Right ventricle myocardium superior (tissue), 1 donor: ENCODE measurements around the gene RFTN1. TPM values are rescaled to one million over a fixed set of nuclear protein-coding genes. Genes with fewer than 3 reads are reported as not detected.
"Not testable (repeated sequence)": the region's sequence is repeated elsewhere in the genome, so short reads cannot be mapped to it uniquely, and the experiment has no call there.

ENCODE experiments used
- ATAC-seq: fragments of 200-7000 bp; cut with Tn5 transposase; one replicate; pipeline ENCODE4 v1.9.1; 2020; ENCODE audit warnings: mild to moderate bottlenecking; ENCODE audit not compliant: poor library complexity
- DNase-seq: peaks from one replicate; pipeline ENCODE4 v3.0.0-alpha.2; 2020
- intact Hi-C: fragments of 100-400 bp; cut with DNase I; formaldehyde crosslinking; loops from one replicate; pipeline ENCODE4 v1.11.2; 2022
- total RNA-seq: library from RNA; stranded (reverse); fragmentation: NEBNext Ultra II Directional; extraction: Animal tissue kit (Norgen Biotek cat#: 25700); gene quantifications from one replicate; pipeline ENCODE4 v1.2.1, GENCODE V29; 2021
- donor health status: DM: no; HTN: yes; CAD: no; lungs with severe emphysema.

RFTN1 gene
- total RNA-seq, 1 donor from 2014 or later = 25.8 TPM

- ATAC-seq = peak; percentile 12
Measured at GRCh38 chr3:16496408-16497222, 16.9 kb downstream of the RFTN1 start.

GRCh38 chr3:16496008-16496407, 17.5 kb downstream of the RFTN1 start:
- DNase-seq = no peak
- ATAC-seq = no peak
- intact Hi-C loops = no loop called here

More at GRCh38 chr3:16496408-16497222, 16.9 kb downstream of the RFTN1 start:
- intact Hi-C loops = no loop called here
- DNase-seq = no peak

DNA sequence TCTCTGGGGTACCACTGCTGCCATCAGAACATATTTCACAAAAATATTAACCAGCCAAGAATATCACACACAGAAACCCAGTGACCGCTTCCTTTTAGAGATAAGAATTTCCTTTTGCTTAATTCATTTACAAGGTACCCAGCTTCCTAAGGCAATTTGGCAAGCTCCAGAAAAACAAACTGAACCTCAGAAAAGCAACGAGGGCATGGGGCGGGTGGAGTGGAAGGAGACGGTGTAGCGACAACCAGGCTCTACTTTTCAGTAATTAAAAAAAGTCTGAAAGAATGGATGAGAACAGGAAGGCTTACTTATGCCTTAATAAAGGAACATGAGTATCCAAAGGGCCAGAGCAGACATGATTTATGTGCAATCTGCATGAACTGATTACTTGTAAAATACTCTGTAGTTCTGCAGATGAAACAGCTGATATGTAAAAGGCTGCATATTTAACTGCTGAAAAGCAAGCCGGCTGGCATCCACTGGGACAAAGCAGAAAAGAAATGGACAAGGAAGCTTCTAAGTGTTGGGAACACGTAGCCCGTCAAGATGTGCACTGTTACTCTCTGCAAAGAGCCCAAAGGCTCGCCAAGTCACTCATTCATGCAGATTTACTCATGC, 18.6 kb downstream of the RFTN1 start:
- no peak for ATAC-seq
- DNase-seq = no peak
- intact Hi-C loops = no loop called here

- intact Hi-C loops = no loop called here
- ATAC-seq = no peak
Measured at GRCh38 chr3:16494094-16494493, 19.4 kb downstream of the RFTN1 start.

DNA sequence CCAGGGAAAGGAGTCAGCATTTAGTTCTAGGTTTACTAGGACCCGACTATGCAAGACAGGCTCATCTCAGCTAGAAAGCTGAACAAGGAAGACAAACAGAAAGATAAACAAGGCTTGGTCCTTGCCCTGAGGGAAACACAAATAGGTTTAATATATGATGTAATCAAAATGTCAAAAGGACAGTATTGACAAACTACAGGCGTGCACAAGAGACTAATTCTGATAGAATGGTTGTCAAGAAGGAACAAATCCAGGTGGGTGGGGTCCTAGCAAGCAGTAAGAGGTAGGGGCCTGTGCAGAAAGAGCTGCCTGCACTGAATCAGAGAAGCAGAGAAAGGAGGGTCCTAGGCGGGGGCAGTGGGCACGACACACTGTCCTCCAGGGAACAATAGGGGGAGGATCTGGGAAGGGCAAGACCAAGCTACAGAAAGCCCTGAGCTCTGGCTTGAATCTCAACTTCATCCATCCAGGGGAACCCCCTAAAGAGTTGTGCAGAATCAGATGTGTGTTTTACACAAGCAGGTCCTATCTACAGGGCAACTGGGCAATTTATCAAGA, 23.4 kb downstream of the RFTN1 start:
- DNase-seq (no peak), ATAC-seq (no peak)
- intact Hi-C loops = no loop called here

More at GRCh38 chr3:16494094-16494493, 19.4 kb downstream of the RFTN1 start:
- DNase-seq = no peak

DNA sequence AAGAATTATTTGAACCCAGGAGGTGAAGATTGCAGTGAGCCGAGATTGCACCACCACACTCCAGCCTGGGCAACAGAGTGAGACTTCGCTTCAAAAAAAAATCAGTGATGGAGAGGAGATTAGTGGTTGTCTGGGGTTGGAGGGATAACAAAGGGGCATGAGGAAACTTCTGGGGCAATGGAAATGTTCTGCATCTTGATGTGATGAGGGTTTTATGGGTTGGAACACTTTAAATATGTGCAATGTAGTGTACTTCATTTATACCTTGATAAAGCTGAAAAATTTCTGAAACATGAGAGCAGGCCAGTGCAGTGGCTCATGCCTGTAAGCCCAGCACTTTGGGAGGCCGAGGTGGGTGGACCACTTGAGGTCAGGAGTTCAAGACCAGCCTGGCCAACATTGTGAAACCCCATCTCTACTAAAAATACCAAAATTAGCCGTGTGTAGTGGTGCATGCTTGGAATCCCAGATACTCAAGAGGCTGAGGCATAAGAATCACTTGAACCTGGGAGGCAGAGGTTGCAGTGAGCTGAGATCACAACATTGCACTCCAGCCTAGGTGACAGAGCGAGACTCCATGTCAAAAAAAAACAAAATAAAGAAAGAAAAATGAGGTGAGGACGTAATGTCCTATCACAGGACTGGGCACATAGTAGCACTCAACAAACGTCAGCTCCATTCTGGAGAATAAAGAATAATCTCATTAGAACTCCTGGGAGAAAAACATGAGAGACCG, 24.0 kb downstream of the RFTN1 start:
- intact Hi-C loops, ATAC-seq: not testable (repeated sequence)

GRCh38 chr3:16488637-16489036, 24.9 kb downstream of the RFTN1 start:
- ATAC-seq = no peak
- DNase-seq = no peak

More for the DNA sequence above, 24.0 kb downstream of the RFTN1 start:
- DNase-seq = not testable (repeated sequence)

DNA sequence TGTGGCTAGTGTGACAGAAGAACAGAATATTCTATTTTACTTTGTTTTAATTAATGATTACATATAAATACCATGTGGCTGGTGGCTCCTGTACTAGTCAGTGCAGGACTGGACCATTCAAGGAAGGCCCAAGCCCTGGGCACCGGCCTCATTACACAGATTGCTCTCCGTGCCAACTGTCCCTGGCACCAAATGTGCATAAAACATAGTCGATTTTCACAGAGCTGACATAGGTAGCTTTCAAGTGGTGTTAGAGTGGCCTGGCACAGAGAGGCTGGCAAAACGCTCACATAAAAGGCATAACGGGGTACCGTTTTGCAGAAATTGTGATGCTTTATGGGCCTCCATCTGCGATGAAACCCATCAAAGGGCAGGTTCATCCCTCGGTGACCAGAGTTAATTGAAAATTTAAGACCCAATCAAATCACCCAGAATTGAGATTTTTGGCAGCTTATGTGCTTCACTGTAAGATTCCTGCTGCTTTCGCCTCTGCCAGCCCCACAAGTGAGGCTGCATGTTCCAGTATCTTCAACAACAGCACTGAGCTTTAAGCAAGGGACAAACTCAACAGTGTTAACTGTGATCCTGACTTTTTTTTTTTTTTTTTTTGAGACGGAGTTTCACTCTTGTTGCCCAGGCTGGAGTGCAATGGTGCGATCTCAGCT, 25.9 kb downstream of the RFTN1 start:
- ATAC-seq (no peak), DNase-seq (no peak)
- intact Hi-C loops = no loop called here

More at GRCh38 chr3:16488637-16489036, 24.9 kb downstream of the RFTN1 start:
- intact Hi-C loops = no loop called here

- intact Hi-C loops = no loop called here
- no peak for ATAC-seq
- no peak for DNase-seq
Measured at GRCh38 chr3:16486951-16487480, 26.5 kb downstream of the RFTN1 start.

- intact Hi-C loops = no loop called here
- no peak for DNase-seq
- no peak for ATAC-seq
Measured at GRCh38 chr3:16486201-16486600, 27.3 kb downstream of the RFTN1 start.

- DNase-seq (no peak), ATAC-seq (no peak)
- intact Hi-C loops = no loop called here
Measured at GRCh38 chr3:16485395-16485992, 28.0 kb downstream of the RFTN1 start.

DNA sequence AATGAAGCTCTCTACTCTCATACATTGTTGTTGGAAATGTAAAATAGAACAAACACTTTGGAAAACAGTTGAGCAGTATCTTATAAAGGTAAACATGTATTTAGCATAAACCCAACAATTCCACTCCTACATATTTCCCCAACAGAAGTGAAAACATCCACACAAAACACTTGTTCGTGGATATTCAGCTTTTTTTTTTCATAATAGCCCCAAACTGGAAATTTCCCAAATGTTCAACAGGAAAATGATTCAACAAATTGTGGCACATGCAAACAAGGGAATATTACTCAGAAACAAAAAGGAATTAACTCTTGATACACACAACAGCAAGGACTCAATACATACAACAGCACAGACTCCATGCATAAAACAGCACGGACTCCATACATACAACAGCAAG, 28.5 kb downstream of the RFTN1 start:
- no peak for ATAC-seq
- no peak for DNase-seq
- intact Hi-C loops = no loop called here

DNA sequence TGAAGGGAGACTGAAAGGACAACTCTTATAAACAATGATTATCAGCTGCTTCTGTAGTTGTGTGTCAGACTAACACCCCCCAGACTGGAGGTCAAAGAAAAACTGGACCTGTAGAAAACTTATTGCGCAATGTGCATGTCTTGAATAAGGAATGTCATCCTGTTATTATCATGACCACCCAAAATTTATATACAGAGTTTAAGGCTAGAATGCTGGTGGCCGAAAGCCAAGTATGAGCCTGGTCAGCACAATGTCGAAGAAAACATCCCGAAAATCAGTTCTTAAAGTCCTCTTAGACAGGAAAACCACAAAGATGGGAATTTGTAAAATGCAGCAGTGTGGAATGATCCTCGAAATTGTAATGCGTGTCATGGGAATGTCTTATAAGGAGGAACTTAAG, 29.3 kb downstream of the RFTN1 start:
- intact Hi-C loops = no loop called here
- ATAC-seq (peak; percentile 15), DNase-seq (no peak)

DNA sequence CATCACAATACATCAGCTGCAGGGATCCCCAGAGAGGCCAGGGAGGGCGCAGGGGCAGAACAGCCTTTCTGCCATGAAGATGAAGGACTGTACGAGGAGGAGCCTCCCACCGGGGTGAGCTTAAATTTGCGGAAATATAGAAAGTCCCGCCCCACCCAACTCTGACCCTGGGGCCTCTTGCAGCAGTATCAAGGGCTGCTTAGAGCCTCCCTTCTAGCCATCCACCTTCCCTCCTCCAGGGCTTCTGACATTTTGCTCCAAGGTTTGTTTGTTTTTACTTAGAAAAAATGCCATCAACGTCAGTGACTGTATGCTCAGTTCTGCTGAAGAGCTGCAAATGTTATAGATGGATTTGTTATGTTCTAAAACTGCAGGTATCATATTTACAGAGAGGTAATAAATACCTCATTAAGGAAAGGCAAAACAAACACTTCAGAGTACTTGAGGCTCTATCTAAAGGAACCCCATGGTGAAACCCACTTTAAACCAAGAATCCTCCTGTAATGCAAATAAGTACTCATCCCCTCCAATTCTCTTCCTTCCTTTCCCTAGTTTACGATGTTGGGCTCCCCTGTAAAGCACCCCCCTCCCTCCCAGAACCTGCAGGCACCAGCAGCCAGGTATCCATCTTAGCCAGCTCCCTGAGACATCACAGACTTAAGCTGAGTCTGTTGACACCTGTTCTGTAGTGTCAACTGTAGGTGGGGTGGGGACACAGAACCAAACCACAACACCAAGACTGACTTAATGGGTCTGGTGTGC, 30.5 kb downstream of the RFTN1 start:
- intact Hi-C loops = no loop called here
- ATAC-seq = peak; percentile 14
- DNase-seq = peak; percentile 51

GRCh38 chr3:16482194-16482769, 31.2 kb downstream of the RFTN1 start:
- DNase-seq = no peak
- no peak for ATAC-seq
- intact Hi-C loops = no loop called here

DNA sequence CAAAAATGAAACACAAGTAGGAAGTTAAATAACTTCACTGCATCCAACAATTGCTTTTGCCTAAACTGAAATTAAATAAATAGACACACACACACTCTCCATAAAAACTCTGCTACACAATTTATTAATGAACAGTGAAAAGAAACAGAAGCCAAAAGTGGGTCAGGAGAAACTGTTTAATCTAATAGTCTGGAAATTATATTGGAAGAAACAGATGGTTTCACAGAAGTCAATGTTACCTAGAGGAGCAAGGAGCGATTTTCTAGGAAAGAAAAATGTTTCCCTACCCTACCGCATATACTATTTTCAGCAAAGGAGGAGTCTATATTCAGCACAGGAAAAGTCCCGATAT, 32.0 kb downstream of the RFTN1 start:
- ATAC-seq = no peak
- intact Hi-C loops = no loop called here
- DNase-seq = no peak

GRCh38 chr3:16480861-16481545, 32.5 kb downstream of the RFTN1 start:
- ATAC-seq (no peak), DNase-seq (no peak)
- intact Hi-C loops = no loop called here
